Measurements from ENCODE around the gene SDCCAG8.
A peak's percentile ranks its signal among the peaks of the same experiment; 100 is the strongest.

The SDCCAG8 gene

DNA sequence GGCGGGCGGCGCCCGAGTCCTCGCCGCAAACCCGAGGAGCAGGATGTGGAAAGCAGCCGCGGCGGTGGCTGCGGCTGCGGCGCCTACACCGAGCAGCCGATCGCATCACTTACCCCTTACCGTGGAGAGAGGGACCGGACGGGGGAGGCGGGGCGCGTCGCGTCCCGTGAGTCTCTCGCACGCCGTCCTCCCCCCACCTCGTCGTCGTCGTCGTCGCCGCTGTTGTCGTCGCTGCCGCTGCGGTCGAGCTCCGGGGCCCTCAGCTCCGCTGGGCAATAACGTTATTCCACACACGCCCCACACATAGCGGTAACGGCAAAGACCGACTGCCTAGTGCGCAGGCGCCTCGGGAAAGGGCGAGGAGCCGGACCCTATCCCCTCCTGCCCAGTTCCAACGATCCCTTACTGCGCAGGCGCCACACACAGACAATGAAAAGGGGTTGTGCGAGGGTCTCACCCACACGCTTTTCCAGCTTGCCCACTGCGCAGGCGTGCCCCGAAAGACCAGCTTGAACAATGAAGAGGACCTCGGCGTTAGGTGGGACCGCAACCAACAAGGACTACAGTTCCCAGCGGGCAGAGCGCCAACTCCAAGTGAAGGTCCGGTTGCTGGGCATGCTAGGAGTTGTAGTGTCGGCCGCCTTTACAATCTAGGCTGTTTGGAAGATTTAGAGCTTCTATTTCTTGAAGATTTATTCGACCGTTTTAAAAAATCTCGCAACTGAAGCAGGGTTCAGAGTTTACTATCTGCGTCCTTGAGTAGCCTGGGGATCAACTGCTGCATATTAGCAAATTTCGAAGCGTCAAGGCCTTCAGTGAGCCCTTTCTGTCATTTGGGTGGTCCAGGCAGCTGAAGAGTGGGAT lies 682 bp upstream of the SDCCAG8 start, which contains the start of gene CEP170:
Gene CEP170, minus strand, starts transcription at position 355 of the 864 bp plus-strand sequence. CDS start 30,001 bp downstream, outside the sequence.
- DNase-seq: peak; percentile 97

DNA sequence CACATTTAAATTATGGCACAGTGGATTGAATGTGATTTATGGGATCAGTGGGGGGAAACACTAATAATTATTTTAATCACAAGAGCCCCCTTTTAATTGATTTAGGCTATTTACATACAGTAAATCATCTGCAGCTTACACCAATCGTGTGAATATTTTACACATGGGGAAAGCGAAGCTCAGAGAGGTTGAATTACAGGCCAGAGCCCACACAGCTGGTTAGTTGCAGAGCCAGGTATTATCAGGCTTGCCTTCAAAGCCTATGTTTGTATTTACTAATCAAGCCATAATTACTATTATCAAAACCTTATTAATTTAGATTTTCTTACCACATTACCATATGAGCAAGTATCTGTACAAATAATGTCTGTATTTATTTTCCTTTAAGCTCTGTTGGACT lies 749 bp downstream of the SDCCAG8 start:
- no peak for DNase-seq

DNA sequence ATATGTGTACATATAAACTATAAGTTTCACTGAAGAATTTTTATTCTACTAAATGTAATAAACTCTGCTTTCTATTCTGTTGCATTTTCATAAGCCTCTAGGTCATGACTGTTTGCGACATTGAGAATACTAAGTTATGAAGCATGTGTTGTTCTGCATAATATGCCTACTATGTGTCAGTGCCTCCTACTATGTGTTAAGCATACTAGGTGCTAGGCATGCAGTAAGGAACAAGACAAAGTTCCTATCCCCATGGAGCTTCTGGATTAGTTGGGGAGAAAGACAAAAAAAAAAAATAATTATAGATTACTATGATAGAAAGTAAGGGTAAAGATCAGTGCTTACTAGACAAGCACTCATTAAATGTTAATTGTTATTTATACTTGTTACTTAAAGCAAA lies 1.3 kb downstream of the SDCCAG8 start:
- no peak for DNase-seq

- no peak for DNase-seq
Observed at GRCh38 chr1:243258731-243259130, 2.9 kb downstream of the SDCCAG8 start.

- DNase-seq: no peak
Observed at GRCh38 chr1:243260221-243260880, 4.5 kb downstream of the SDCCAG8 start.

DNA sequence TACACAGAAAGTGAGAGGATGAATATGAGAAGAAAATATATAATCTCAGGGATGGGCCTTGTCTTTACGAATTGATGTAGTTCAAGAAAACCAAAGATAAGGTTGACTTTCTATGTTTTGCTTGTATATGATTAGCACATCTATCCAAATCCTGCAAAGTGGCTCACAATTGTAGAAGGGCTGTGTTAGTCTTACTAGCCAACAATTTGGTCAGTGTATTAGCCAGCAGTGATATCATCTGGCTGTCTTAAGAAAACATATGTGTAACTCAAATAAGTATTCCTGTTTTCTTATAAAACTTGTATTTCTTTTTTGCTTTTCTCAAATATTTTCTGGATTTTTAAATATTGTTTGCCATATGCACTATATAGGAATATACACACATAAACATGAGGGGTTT lies 5.5 kb downstream of the SDCCAG8 start:
- no peak for DNase-seq

- DNase-seq: peak; percentile 99
Observed at GRCh38 chr1:243264717-243265116, 8.9 kb downstream of the SDCCAG8 start.

- DNase-seq: no peak
Observed at GRCh38 chr1:243266231-243266630, 10.4 kb downstream of the SDCCAG8 start.

- DNase-seq: peak; percentile 65 to 70
Observed at GRCh38 chr1:243267471-243267880, 11.6 kb downstream of the SDCCAG8 start.

GRCh38 chr1:243267914-243268653 lies 12.2 kb downstream of the SDCCAG8 start:
- peak; percentile 77 to 82 for DNase-seq

GRCh38 chr1:243268751-243269460 lies 13.1 kb downstream of the SDCCAG8 start:
- peak; percentile 86 to 90 for DNase-seq

- DNase-seq: peak; percentile 92 to 93
Observed at GRCh38 chr1:243269461-243269801, 13.6 kb downstream of the SDCCAG8 start.

DNA sequence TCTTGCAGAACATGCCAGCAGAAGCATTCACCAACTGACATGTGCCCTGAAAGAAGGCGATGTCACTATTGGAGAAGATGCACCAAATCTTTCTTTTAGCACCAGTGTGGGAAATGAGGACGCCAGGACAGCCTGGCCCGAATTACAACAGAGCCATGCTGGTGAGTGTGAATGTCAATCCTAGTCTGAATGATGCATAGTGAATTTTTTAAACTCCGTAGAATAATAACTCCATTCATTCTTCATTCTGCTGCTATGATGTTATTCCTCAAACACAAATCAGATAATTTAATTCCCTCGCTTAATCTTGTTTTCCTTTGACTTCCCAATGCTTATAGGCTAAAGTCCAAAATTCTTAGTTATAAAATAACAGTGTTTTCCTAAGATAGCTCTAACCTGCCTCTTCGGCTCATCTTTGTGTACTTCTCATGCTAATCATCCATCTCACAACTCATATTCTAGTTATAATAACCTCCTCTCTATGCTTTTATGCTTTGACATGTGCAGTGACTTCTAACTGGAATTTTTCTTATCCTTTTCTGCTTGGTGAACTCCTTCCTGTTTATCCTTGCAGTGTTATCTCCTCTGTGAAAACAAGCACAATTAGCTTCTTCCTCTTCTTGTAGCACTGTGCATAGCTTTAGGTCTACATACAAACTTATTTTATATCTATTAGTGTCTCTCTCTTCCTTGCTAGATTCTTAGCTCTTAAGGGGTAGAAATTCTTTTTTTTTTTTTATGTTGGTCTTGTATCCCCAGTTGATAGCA lies 14.4 kb downstream of the SDCCAG8 start:
- DNase-seq: peak in 1 of 2 experiments; percentile 76

- no peak for DNase-seq
Observed at GRCh38 chr1:243271996-243272395, 16.2 kb downstream of the SDCCAG8 start.

GRCh38 chr1:243272401-243272800 lies 16.6 kb downstream of the SDCCAG8 start:
- no peak for DNase-seq

DNA sequence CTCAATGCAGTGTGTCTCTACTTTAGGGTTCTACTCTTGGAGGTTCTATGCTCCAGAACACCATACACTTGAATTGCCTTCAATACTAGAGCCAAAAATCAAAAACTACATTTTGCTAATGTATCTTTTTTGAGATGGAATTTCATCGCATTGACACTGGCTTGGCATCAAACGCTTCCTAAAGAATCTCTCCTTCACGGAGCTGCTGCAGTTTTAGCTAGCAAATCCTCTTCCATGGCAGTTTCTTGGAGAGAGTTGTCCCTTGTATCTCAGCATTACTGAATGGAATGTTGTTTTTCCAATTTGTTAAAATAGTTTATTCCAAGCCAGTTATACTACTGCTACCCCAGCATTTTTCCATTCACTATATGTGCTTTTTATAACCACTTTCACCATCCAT lies 17.7 kb downstream of the SDCCAG8 start:
- DNase-seq: no peak

DNA sequence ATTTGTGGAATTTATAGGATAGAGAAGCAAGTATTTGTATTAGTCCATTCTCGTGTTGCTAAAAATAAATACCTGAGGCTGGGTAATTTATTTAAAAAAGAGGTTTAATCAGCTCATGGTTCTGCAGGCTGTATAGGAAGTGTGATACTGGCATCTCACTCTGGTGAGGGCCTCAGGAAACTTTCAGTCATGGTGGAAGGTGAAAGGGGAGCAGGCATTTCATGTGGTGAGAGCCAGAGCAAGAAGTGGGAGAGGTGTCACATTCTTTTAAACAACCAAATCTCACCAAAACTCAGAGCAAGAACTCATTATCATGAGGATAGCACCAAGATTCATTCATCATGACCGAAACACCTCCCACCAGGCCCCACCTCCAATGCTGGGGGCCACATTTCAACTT lies 18.1 kb downstream of the SDCCAG8 start:
- no peak for DNase-seq

DNA sequence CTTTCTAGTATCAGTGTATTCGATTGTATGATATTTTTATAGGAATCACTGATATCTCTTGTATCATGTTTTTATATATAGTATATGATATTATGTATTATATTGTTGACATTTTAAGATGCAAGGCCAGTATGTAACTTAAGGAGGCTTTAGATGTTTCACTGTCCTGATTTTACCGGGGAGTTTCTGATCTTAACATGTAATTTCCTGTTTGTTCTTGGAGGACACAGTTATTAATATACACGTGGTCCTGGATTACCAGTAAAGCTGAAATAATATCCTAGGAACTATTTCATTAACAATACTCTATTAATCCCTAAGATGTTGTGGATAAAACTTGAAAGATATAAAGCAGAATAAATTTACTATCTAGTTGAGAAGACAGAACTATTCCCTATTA lies 19.5 kb downstream of the SDCCAG8 start:
- no peak for DNase-seq

GRCh38 chr1:243280571-243281129 lies 24.8 kb downstream of the SDCCAG8 start:
- DNase-seq: no peak

DNA sequence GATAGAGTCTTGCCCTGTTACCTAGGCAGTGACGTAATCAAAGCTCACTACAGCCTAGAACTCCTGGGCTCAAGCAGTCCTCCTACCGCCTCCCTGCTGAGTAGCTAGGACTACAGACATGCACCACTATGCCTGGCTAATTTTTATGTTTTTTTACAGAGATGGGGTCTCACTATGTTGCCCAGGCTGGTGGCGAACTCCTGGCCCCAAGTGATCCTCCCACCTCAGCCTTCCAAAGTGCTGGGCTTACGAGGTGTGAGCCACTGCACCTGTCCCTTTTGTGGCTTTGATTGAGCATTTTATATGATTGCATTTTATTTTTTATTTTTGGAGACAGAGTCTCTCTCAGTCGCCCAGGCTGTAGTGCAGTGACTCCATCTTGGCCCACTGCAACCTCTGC lies 25.8 kb downstream of the SDCCAG8 start:
- no peak for DNase-seq

DNA sequence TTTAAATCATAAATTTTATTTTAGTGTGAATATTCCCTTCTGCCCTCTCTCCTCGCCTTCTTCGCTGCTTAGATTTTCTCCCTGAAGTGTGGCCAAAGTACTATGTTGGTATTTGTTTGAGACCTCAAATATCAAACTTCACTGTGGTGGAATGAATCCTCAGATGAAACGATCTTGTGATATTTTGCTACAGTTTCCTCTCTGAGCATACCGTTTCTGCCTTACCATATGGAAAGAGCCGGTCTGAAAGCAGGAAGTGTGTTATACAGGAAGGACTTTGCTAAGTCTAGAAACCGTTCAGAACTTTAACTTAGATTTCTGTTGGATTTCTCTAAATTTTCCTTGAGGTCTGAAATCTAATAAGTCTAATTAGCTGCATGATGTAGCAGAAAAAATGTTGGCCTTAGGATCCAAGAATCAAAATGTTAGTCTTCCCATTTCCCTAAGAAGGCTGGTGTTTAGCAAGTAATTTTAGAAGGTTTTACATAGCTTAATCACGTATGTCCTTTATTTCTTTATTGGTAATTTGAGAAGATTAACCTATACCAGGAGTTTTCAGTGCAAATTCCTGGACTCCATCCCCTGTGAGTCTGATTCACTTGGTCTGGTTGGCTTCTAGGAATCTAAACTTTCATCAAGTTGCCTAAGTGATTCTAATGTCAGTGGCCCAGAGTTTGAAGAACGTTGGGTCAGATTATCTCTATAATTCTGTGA lies 30.7 kb downstream of the SDCCAG8 start:
- DNase-seq: peak; percentile 78 to 80
